K562 (cell line): ENCODE results near the gene ORMDL3. TPM values are rescaled to one million over a fixed set of nuclear protein-coding genes. Genes with fewer than 3 reads are reported as not detected.

Experiments
- ATAC-seq: fragments of 200-7000 bp; cut with Tn5 transposase; 3 replicates; pipeline ENCODE4 v1.9.1; 2020; ENCODE audit warnings: moderate library complexity
- BruUV-seq: library from RNA; stranded (reverse); fragments of 400-500 nt; replicated peaks from 2 replicates; lab custom pipeline; 2021; lab: Mats Ljungman, UMichigan
- CTCF ChIA-PET: fragments of 300-600 bp; formaldehyde crosslinking; extraction: SDS; loops from one replicate; lab custom pipeline; 2021; ENCODE audit warnings: low intra/inter-chr PET ratio; lab: Yijun Ruan, JAX
- POLR2A ChIA-PET: fragments of 300-600, 350-650 bp; sonication (Branson Sonifier 250); formaldehyde crosslinking; extraction: SDS; loops from one replicate; lab custom pipeline; 2021; ENCODE audit warnings: antibody characterized with exemption, inconsistent platforms; lab: Yijun Ruan, JAX
- DNase-seq, 4 experiments: peaks; one replicate each; pipeline versions ENCODE4 v3.0.0 to v3.0.0-alpha.2; 2011 to 2018; ENCODE audit warnings: low spot score in 3 of 4, mixed read lengths in 3 of 4; ENCODE audit errors: extremely low read depth in 1 of 4
- FAIRE-seq: peaks from 2 replicates; lab custom pipeline; 2011; peaks lifted over from hg19 to GRCh38; lab: Jason Lieb, UNC
- H2AFZ ChIP-seq: 2 replicates; pipeline ENCODE4 v1.6.0; 2011; ENCODE audit warnings: low read depth, low read length, control low read depth, inconsistent platforms
- H3K27ac ChIP-seq: fragments of 200-600 bp; 3 replicates; pipeline ENCODE4 v1.8.0; 2011; ENCODE audit warnings: low read depth, mild to moderate bottlenecking, control low read depth, inconsistent platforms, low read length, moderate library complexity, mixed read lengths; ENCODE audit errors: extremely low read depth
- H3K27me3 ChIP-seq, 2 experiments: fragments of 300-600 bp in 1 of 2; 2 replicates in 1 of 2; 3 replicates in 1 of 2; pipeline versions ENCODE4 v1.6.0 to v1.8.0; 2011; ENCODE audit warnings: inconsistent platforms in 2 of 2, low read length in 2 of 2, mild to moderate bottlenecking in 1 of 2, mixed read lengths in 1 of 2, moderate library complexity in 1 of 2; ENCODE audit not compliant: control insufficient read depth in 2 of 2, insufficient read depth in 2 of 2
- H3K36me3 ChIP-seq: fragments of 300-600 bp; 3 replicates; pipeline ENCODE4 v1.8.0; 2011; ENCODE audit warnings: mild to moderate bottlenecking, low read length, inconsistent platforms; ENCODE audit not compliant: control insufficient read depth, insufficient read depth
- H3K4me1 ChIP-seq, 2 experiments: fragments of 200-600 bp in 1 of 2; replicated peaks in 1 of 2; 2 replicates in 1 of 2; 3 replicates in 1 of 2; pipeline versions ENCODE4 v1.5.1 to v1.8.0; 2011; ENCODE audit warnings: inconsistent platforms in 2 of 2, low read length in 2 of 2, mild to moderate bottlenecking in 1 of 2, mixed read lengths in 1 of 2, moderate library complexity in 1 of 2; ENCODE audit not compliant: control insufficient read depth in 2 of 2, insufficient read depth in 2 of 2
- H3K4me2 ChIP-seq: 2 replicates; pipeline ENCODE4 v1.6.1; 2011; ENCODE audit warnings: low read length, control low read depth, inconsistent platforms, mixed read lengths; ENCODE audit not compliant: insufficient read depth
- H3K4me3 ChIP-seq: fragments of 200-600 bp; sonication (generic), shearing (Covaris generic); 2 replicates; pipeline ENCODE4 v1.5.1; 2016; ENCODE audit warnings: control low read depth, inconsistent platforms
- H3K79me2 ChIP-seq: fragments of 200-600 bp; 3 replicates; pipeline ENCODE4 v1.8.0; 2011; ENCODE audit warnings: low read length, inconsistent platforms; ENCODE audit not compliant: control insufficient read depth, insufficient read depth
- H3K9ac ChIP-seq, 2 experiments: 2 replicates each; pipeline versions ENCODE4 v1.6.0 to v1.6.1; 2011; ENCODE audit warnings: low read depth in 2 of 2, low read length in 2 of 2, control low read depth in 1 of 2, inconsistent platforms in 1 of 2, mild to moderate bottlenecking in 1 of 2, mixed read lengths in 1 of 2; ENCODE audit not compliant: insufficient read depth in 1 of 2
- H3K9me1 ChIP-seq: one replicate; pipeline ENCODE4 v1.6.0; 2011; ENCODE audit warnings: inconsistent platforms, mild to moderate bottlenecking, low read length, moderate library complexity; ENCODE audit not compliant: control insufficient read depth, insufficient read depth
- H3K9me3 ChIP-seq: replicated peaks from 2 replicates; pipeline ENCODE4 v1.5.1; 2011; ENCODE audit warnings: low read depth, low read length, inconsistent platforms; ENCODE audit not compliant: control insufficient read depth, insufficient read depth
- H4K20me1 ChIP-seq: replicated peaks from 2 replicates; pipeline ENCODE4 v1.6.1; 2011; ENCODE audit warnings: low read length, inconsistent platforms, mixed read lengths; ENCODE audit not compliant: control insufficient read depth, insufficient read depth
- ELF4 ChIP-seq: fragments of 450-650 bp; formaldehyde crosslinking; IDR thresholded peaks from 2 replicates; pipeline ENCODE4 v1.4.0; 2022; ENCODE audit warnings: missing genetic modification characterization
- FOXJ3 ChIP-seq: sonication (generic); formaldehyde crosslinking; IDR thresholded peaks from 2 replicates; pipeline ENCODE4 v1.4.0; 2020; ENCODE audit warnings: mild to moderate bottlenecking, missing genetic modification reagents
- FOXK2 ChIP-seq, 2 experiments: fragments of 450-650 bp; IDR thresholded peaks in 1 of 2; conservative IDR thresholded peaks in 1 of 2; 2 replicates each; pipeline ENCODE4 v1.6.1; 2016; ENCODE audit warnings: low read depth in 2 of 2, mild to moderate bottlenecking in 1 of 2
- MCM7 ChIP-seq, 2 experiments: fragments of 450-650 bp; IDR thresholded peaks; 2 replicates each; pipeline ENCODE4 v1.6.1; 2016 to 2018
- MED1 ChIP-seq: sonication (generic); formaldehyde crosslinking; IDR thresholded peaks from 2 replicates; pipeline ENCODE4 v1.8.1; 2023; ENCODE audit warnings: missing genetic modification reagents, borderline replicate concordance
- OTX1 ChIP-seq: fragments of 450-650 bp; formaldehyde crosslinking; IDR thresholded peaks from 2 replicates; pipeline ENCODE4 v1.4.0; 2022; ENCODE audit warnings: mild to moderate bottlenecking
- SMAD2 ChIP-seq: fragments of 150-350 bp; IDR thresholded peaks from 2 replicates; pipeline ENCODE4 v1.6.1; 2014; ENCODE audit warnings: low read depth, mild to moderate bottlenecking, low read length
- SRSF7 ChIP-seq: fragments of 200-400 bp; formaldehyde crosslinking; optimal IDR thresholded peaks from 2 replicates; pipeline ENCODE3; 2017; ENCODE audit warnings: mild to moderate bottlenecking, low read depth, low read length
- ZNF121 ChIP-seq: sonication (generic); formaldehyde crosslinking; conservative IDR thresholded peaks from 2 replicates; pipeline ENCODE4 v1.8.0; 2022; ENCODE audit warnings: missing genetic modification reagents
- ZNF282 ChIP-seq: sonication (generic); formaldehyde crosslinking; IDR thresholded peaks from 2 replicates; pipeline ENCODE4 v1.8.1; 2023; ENCODE audit warnings: missing genetic modification reagents
- WGBS: fragments of 100-300 bp; shearing (Covaris generic); methylation state at CpG from one replicate; pipeline ENCODE4 v1.1.6; 2016; ENCODE audit warnings: low coverage, mixed read lengths; ENCODE audit not compliant: insufficient coverage; ENCODE audit errors: missing lambda C conversion rate; 5-methylcytosine and 5-hydroxymethylcytosine counted together
- in situ Hi-C: fragments of 300-500 bp; cut with MboI; formaldehyde crosslinking; loops from 4 replicates; pipeline ENCODE4 v1.15.0; 2018; ENCODE audit warnings: inconsistent platforms, mixed read lengths
- intact Hi-C: fragments of 100-400 bp; cut with micrococcal nuclease; formaldehyde crosslinking; loops from 2 replicates; pipeline ENCODE4 v1.14.2; 2022
- polyA plus RNA-seq, 8 experiments: library from polyadenylated mRNA; depleted of rRNA in 4 of 8; stranded (reverse) in 5 of 8; unstranded in 3 of 8; fragments of >200 nt; fragmentation: Nextera tagmentation in 2 of 8; fragmentation: Illumina TruSeq in 1 of 8; extraction: Ambion mirVana in 2 of 8; extraction: Trizol in 1 of 8; gene quantifications; 2 replicates each; pipeline versions ENCODE4 v1.2.1 to v1.2.3, GENCODE V29; 2011 to 2014; ENCODE audit warnings: inconsistent platforms in 1 of 8, missing spikeins in 1 of 8
- total RNA-seq, 7 experiments: library from RNA; depleted of rRNA in 6 of 7; stranded (reverse); fragments of >200 nt in 6 of 7; fragmentation: Illumina TruSeq in 2 of 7; extraction: Trizol in 2 of 7; gene quantifications; 2 replicates each; pipeline versions ENCODE4 v1.2.1 to v1.2.3, GENCODE V29; 2011 to 2021; ENCODE audit warnings: low replicate concordance in 1 of 7
- TF ChIP-seq, protein P1 (sequence below): sonication (generic); IDR thresholded peaks from 2 replicates; pipeline ENCODE4 v1.6.1; 2016
- TF ChIP-seq, protein P2 (sequence below): fragments of 450-650 bp; conservative IDR thresholded peaks from 2 replicates; pipeline ENCODE4 v1.6.1; 2016; ENCODE audit warnings: missing genetic modification characterization, low read depth, mild to moderate bottlenecking, control low read depth, missing compliant biosample characterization
- TF ChIP-seq, protein P3 (sequence below): IDR thresholded peaks from 2 replicates; pipeline ENCODE4 v1.6.1; 2016; ENCODE audit warnings: missing genetic modification characterization, missing compliant biosample characterization

Gene ORMDL3
- total and polyA plus RNA-seq, 9 of the 15 experiments (the other 6 are each of a cell fraction or from before 2014, with no cell fraction given), result 2.7 to 57.4 (median 27.1) TPM

DNA sequence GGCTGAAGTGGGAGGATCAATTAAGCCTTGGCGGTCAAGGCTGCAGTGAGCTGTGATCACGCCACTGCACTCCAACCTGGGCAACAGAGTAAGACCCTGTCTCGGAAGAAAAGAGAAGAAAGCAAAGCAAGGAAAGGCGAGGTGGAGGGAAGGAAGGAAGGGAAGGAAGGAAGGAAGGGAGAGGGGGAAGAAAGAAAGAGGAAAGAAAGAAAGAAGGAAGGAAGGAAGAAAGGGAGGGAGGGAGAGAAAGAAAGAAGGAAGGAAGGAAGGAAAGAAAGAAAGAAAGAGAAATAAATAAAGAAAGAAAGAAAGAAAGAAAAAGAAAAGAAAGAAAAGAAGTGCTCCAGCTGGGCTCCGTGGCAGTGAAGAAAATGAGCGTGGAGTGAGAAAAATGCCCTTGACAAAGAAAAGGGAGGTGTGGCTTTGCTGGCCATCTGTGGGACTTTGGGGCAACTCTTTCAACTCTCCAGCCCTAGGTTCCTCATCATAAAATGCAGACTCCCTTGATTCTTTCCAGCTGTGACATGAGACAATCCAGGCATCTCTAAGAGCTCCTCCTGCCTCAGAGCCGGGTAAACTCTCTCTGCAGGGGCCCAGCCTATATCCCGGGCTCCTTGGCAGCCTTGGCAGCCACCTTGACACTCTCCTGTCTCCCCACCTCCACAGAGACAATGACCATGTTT is 37.8 kb upstream of the ORMDL3 start:
- H3K4me2 ChIP-seq, result no peak overlapping the region
- POLR2A ChIA-PET, result interaction anchor here (0.6 to 2.6 kb wide), 5 partner anchors 8 to 86 kb away, joined by 3 to 9 read pairs (median 4); partner anchors contain the start of gene PSMD3
- H3K9me1 ChIP-seq, result no peaks in the 10 kb centered on the region
- no peaks in the 10 kb centered on the region for H3K9me3 ChIP-seq
- H3K4me1 ChIP-seq, result peaks cover 0 to 12% of the 10 kb centered on the region in 2 experiments; a peak in 3 of 5 replicates
- H2AFZ ChIP-seq, result no peak overlapping the region
- H3K79me2 ChIP-seq, result no peaks in the 10 kb centered on the region
- H3K27me3 ChIP-seq, result peaks cover 6 to 13% of the 10 kb centered on the region in 2 experiments; a peak in 3 of 5 replicates
- FAIRE-seq (no peak), ATAC-seq (no peak), DNase-seq (no peak)
- no peak overlapping the region for H3K4me3 ChIP-seq
- BruUV-seq, result no TSS peak
- H3K36me3 ChIP-seq, result no peaks in the 10 kb centered on the region
- CTCF ChIA-PET, result no interaction called here
- 23% methylated on average over 8 of the region's 8 CpGs for WGBS
- H4K20me1 ChIP-seq, result no peaks in the 10 kb centered on the region
- in situ Hi-C loops (no loop called here), intact Hi-C loops (no loop called here)
- H3K27ac ChIP-seq, result no peak overlapping the region
- H3K9ac ChIP-seq, result peak overlapping the region in 1 of 2 experiments; percentile 65; a peak in 2 of 4 replicates
- TF ChIP-seq MCM7 (IDR thresholded peaks at IDR 0.05) (0 out of 4 replicates have a peak, but pooled peaks of 1 of the 2 experiments have one; percentile 14), FOXJ3 (CRISPR knock-in tag) (no peak), OTX1 (0 out of 2 replicates have a peak, but pooled peaks have one; percentile 44), ELF4 (CRISPR knock-in tag) (0 out of 2 replicates have a peak, but pooled peaks have one; percentile 24), ZNF121 (peak; percentile 66), ZNF282 (CRISPR knock-in tag) (no peak), MED1 (CRISPR knock-in tag) (no peak), SRSF7 (no peak), SMAD2 (no peak), FOXK2 (conservative IDR thresholded peaks at IDR 0.05 in 1 of 2, IDR thresholded peaks at IDR 0.05 in 1 of 2; ENCODE audit: low read depth in 2 of 2) (no peak)
- TF ChIP-seq, protein P1, sequence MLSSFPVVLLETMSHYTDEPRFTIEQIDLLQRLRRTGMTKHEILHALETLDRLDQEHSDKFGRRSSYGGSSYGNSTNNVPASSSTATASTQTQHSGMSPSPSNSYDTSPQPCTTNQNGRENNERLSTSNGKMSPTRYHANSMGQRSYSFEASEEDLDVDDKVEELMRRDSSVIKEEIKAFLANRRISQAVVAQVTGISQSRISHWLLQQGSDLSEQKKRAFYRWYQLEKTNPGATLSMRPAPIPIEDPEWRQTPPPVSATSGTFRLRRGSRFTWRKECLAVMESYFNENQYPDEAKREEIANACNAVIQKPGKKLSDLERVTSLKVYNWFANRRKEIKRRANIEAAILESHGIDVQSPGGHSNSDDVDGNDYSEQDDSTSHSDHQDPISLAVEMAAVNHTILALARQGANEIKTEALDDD, result no peak
- TF ChIP-seq, protein P2, sequence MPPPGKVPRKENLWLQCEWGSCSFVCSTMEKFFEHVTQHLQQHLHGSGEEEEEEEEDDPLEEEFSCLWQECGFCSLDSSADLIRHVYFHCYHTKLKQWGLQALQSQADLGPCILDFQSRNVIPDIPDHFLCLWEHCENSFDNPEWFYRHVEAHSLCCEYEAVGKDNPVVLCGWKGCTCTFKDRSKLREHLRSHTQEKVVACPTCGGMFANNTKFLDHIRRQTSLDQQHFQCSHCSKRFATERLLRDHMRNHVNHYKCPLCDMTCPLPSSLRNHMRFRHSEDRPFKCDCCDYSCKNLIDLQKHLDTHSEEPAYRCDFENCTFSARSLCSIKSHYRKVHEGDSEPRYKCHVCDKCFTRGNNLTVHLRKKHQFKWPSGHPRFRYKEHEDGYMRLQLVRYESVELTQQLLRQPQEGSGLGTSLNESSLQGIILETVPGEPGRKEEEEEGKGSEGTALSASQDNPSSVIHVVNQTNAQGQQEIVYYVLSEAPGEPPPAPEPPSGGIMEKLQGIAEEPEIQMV (tag), result 0 out of 2 replicates have a peak, but pooled peaks have one; percentile 19
- TF ChIP-seq, protein P3, sequence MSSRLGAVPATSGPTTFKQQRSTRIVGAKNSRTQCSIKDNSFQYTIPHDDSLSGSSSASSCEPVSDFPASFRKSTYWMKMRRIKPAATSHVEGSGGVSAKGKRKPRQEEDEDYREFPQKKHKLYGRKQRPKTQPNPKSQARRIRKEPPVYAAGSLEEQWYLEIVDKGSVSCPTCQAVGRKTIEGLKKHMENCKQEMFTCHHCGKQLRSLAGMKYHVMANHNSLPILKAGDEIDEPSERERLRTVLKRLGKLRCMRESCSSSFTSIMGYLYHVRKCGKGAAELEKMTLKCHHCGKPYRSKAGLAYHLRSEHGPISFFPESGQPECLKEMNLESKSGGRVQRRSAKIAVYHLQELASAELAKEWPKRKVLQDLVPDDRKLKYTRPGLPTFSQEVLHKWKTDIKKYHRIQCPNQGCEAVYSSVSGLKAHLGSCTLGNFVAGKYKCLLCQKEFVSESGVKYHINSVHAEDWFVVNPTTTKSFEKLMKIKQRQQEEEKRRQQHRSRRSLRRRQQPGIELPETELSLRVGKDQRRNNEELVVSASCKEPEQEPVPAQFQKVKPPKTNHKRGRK (tag), result peak; percentile 97
